IMR-90 (cell line): Measurements from ENCODE around the gene SETX. TPM values are rescaled to one million over a fixed set of nuclear protein-coding genes. Genes with fewer than 3 reads are reported as not detected.

Source experiments
- ATAC-seq: fragments of 200-7000 bp; cut with Tn5 transposase; 2 replicates; pipeline ENCODE4 v1.9.1; 2020; ENCODE audit warnings: low read depth, mild to moderate bottlenecking, moderate library complexity
- BruUV-seq: library from RNA; stranded (reverse); fragments of 400-500 nt; replicated peaks from 2 replicates; lab custom pipeline; 2021; lab: Mats Ljungman, UMichigan
- CTCF ChIA-PET: fragments of 300-600 bp; formaldehyde crosslinking; extraction: SDS; loops from one replicate; lab custom pipeline; 2021; ENCODE audit warnings: antibody characterized with exemption; lab: Yijun Ruan, JAX
- POLR2A ChIA-PET: fragments of 300-600 bp; sonication (Branson Sonifier 250); formaldehyde crosslinking; loops from one replicate; lab custom pipeline; 2022; ENCODE audit warnings: antibody characterized with exemption; ENCODE audit not compliant: unreplicated experiment; lab: Charles Lee
- DNase-seq: peaks from one replicate; pipeline ENCODE4 v3.0.0; 2013
- H2AFZ ChIP-seq: replicated peaks from 2 replicates; pipeline ENCODE3; 2013; ENCODE audit warnings: low read length, mild to moderate bottlenecking; ENCODE audit not compliant: poor library complexity
- H2AK5ac ChIP-seq: 2 replicates; pipeline ENCODE4 v1.6.1; 2013; ENCODE audit warnings: low read depth, low read length, inconsistent platforms
- H2AK9ac ChIP-seq: replicated peaks from 2 replicates; pipeline ENCODE3; 2013; ENCODE audit warnings: mild to moderate bottlenecking, low read depth, low read length, moderate library complexity; ENCODE audit not compliant: poor library complexity
- H2BK120ac ChIP-seq: 2 replicates; pipeline ENCODE4 v1.6.1; 2013; ENCODE audit warnings: low read depth, low read length, inconsistent platforms
- H2BK15ac ChIP-seq: 3 replicates; pipeline ENCODE4 v1.6.1; 2013; ENCODE audit warnings: low read depth, low read length, inconsistent platforms
- H2BK20ac ChIP-seq: 2 replicates; pipeline ENCODE4 v1.6.1; 2013; ENCODE audit warnings: low read depth, mild to moderate bottlenecking, inconsistent platforms, low read length, moderate library complexity
- H2BK5ac ChIP-seq: 2 replicates; pipeline ENCODE4 v1.6.1; 2013; ENCODE audit warnings: mild to moderate bottlenecking, low read depth, low read length, inconsistent platforms; ENCODE audit not compliant: poor library complexity, severe bottlenecking
- H3K14ac ChIP-seq: replicated peaks from 2 replicates; pipeline ENCODE4 v1.6.1; 2013; ENCODE audit warnings: low read depth, low read length, inconsistent platforms
- H3K18ac ChIP-seq: 2 replicates; pipeline ENCODE4 v1.6.1; 2013; ENCODE audit warnings: low read depth, low read length, control low read depth
- H3K23ac ChIP-seq: 2 replicates; pipeline ENCODE4 v1.6.1; 2013; ENCODE audit warnings: low read depth, low read length, inconsistent platforms
- H3K27ac ChIP-seq: 2 replicates; pipeline ENCODE4 v1.5.1; 2013; ENCODE audit warnings: mild to moderate bottlenecking, control low read depth, low read length; ENCODE audit not compliant: insufficient read depth
- H3K27me3 ChIP-seq: 2 replicates; pipeline ENCODE4 v1.6.1; 2013; ENCODE audit warnings: low read length; ENCODE audit not compliant: control insufficient read depth, insufficient read depth
- H3K36me3 ChIP-seq: 2 replicates; pipeline ENCODE4 v1.6.1; 2013; ENCODE audit warnings: low read length, mixed read lengths; ENCODE audit not compliant: control insufficient read depth, insufficient read depth
- H3K4ac ChIP-seq: 2 replicates; pipeline ENCODE4 v1.6.1; 2013; ENCODE audit warnings: low read depth, low read length, inconsistent platforms
- H3K4me1 ChIP-seq: 2 replicates; pipeline ENCODE4 v1.6.1; 2013; ENCODE audit warnings: low read length, mixed read lengths; ENCODE audit not compliant: control insufficient read depth, insufficient read depth
- H3K4me2 ChIP-seq: 2 replicates; pipeline ENCODE4 v1.6.1; 2013; ENCODE audit warnings: low read depth, mild to moderate bottlenecking, control low read depth, low read length, moderate library complexity
- H3K4me3 ChIP-seq: 2 replicates; pipeline ENCODE4 v1.5.1; 2013; ENCODE audit warnings: low read depth, mild to moderate bottlenecking, control low read depth, low read length, moderate library complexity; ENCODE audit not compliant: insufficient read depth
- H3K56ac ChIP-seq: 2 replicates; pipeline ENCODE4 v1.6.1; 2013; ENCODE audit warnings: low read length, inconsistent platforms; ENCODE audit not compliant: insufficient read depth; ENCODE audit errors: extremely low read depth
- H3K79me1 ChIP-seq, 2 experiments: 2 replicates each; pipeline ENCODE4 v1.6.1; 2013; ENCODE audit warnings: low read length in 2 of 2, inconsistent platforms in 1 of 2, low read depth in 1 of 2
- H3K9ac ChIP-seq: 2 replicates; pipeline ENCODE4 v1.6.1; 2013; ENCODE audit warnings: low read depth, low read length, control low read depth
- H3K9me1 ChIP-seq: 2 replicates; pipeline ENCODE4 v1.6.1; 2013; ENCODE audit warnings: low read length, inconsistent platforms; ENCODE audit not compliant: insufficient read depth
- H3K9me3 ChIP-seq: 2 replicates; pipeline ENCODE4 v1.6.1; 2013; ENCODE audit warnings: low read length; ENCODE audit not compliant: control insufficient read depth, insufficient read depth
- H4K20me1 ChIP-seq: 2 replicates; pipeline ENCODE4 v1.6.1; 2013; ENCODE audit warnings: low read length, inconsistent platforms; ENCODE audit not compliant: insufficient read depth
- H4K5ac ChIP-seq: 2 replicates; pipeline ENCODE4 v1.6.1; 2013; ENCODE audit warnings: mild to moderate bottlenecking, low read depth, low read length, control low read depth
- H4K8ac ChIP-seq, 2 experiments: 2 replicates each; pipeline ENCODE4 v1.6.1; 2013; ENCODE audit warnings: low read depth in 2 of 2, low read length in 2 of 2, control low read depth in 1 of 2, inconsistent platforms in 1 of 2
- H4K91ac ChIP-seq: 2 replicates; pipeline ENCODE4 v1.6.1; 2013; ENCODE audit warnings: low read depth, low read length, inconsistent platforms; ENCODE audit not compliant: insufficient read depth
- BHLHE40 ChIP-seq: fragments of 150-350 bp; IDR thresholded peaks from 2 replicates; pipeline ENCODE4 v1.6.1; 2016; ENCODE audit warnings: mild to moderate bottlenecking, low read depth, low read length
- CEBPB ChIP-seq: IDR thresholded peaks from 2 replicates; pipeline ENCODE4 v1.6.1; 2012; ENCODE audit warnings: low read depth, low read length, improper control_type of control experiment
- CHD1 ChIP-seq: IDR thresholded peaks from 2 replicates; pipeline ENCODE4 v1.6.1; 2012; ENCODE audit warnings: low read depth, low read length, improper control_type of control experiment
- MAFK ChIP-seq: IDR thresholded peaks from 2 replicates; pipeline ENCODE4 v1.6.1; 2012; ENCODE audit warnings: low read depth, low read length, improper control_type of control experiment
- NFE2L2 ChIP-seq: fragments of 150-350 bp; IDR thresholded peaks from 2 replicates; pipeline ENCODE4 v1.6.1; 2016; ENCODE audit warnings: low read depth, mild to moderate bottlenecking, low read length
- RAD21 ChIP-seq: IDR thresholded peaks from 2 replicates; pipeline ENCODE4 v1.6.1; 2012; ENCODE audit warnings: low read length, improper control_type of control experiment
- SMC3 ChIP-seq: fragments of 150-350 bp; IDR thresholded peaks from 2 replicates; pipeline ENCODE4 v1.6.1; 2016; ENCODE audit warnings: low read depth, mild to moderate bottlenecking, antibody characterized with exemption, low read length, moderate library complexity
- USF2 ChIP-seq: fragments of 150-350 bp; IDR thresholded peaks from 2 replicates; pipeline ENCODE4 v1.6.1; 2017; ENCODE audit warnings: mild to moderate bottlenecking, antibody characterized with exemption, low read length, low read depth
- WGBS, 2 experiments: methylation state at CpG; one replicate each; pipeline versions ENCODE4 v1.1.5 to v1.1.7; 2013; ENCODE audit warnings: missing lambda C conversion rate in 2 of 2; ENCODE audit not compliant: insufficient read length in 1 of 2; ENCODE audit errors: extremely low coverage in 2 of 2; 5-methylcytosine and 5-hydroxymethylcytosine counted together
- dilution Hi-C: fragments of 300-500 bp; cut with HindIII; formaldehyde crosslinking; loops from one replicate; pipeline ENCODE4 v1.14.3; 2018; ENCODE audit warnings: low sequenced_read_pairs; ENCODE audit not compliant: unreplicated experiment
- in situ Hi-C: fragments of 300-500 bp; cut with MboI; formaldehyde crosslinking; loops from 3 replicates; pipeline ENCODE4 v1.14.3; 2019; ENCODE audit warnings: low sequenced_read_pairs, inconsistent platforms, mixed read lengths
- intact Hi-C: fragments of 100-400 bp; cut with micrococcal nuclease; formaldehyde crosslinking; loops from 2 replicates; pipeline ENCODE4 v1.10.0; 2022
- polyA plus RNA-seq, 3 experiments: library from polyadenylated mRNA; depleted of rRNA; stranded (reverse); fragments of >200 nt; gene quantifications; 2 replicates each; pipeline ENCODE4 v1.2.3, GENCODE V29; 2012; ENCODE audit warnings: low replicate concordance in 1 of 3
- total RNA-seq: library from RNA; depleted of rRNA; stranded (reverse); fragments of >200 nt; gene quantifications from 2 replicates; pipeline ENCODE4 v1.2.3, GENCODE V29; 2012

SETX gene
- total and polyA plus RNA-seq, 2 of the 4 experiments (the other 2 are of a cell fraction): 13.1 to 55.0 TPM

- no peak overlapping the region for H3K23ac ChIP-seq
- H3K27me3 ChIP-seq: 0 out of 2 replicates have a peak, but pooled peaks cover 3% of the 10 kb centered on the region
- H3K14ac ChIP-seq: no peak overlapping the region
- no peak overlapping the region for H3K4me2 ChIP-seq
- no peak overlapping the region for H3K27ac ChIP-seq
- in situ Hi-C loops (no loop called here), intact Hi-C loops (no loop called here), dilution Hi-C loops (no loop called here)
- no peak overlapping the region for H4K5ac ChIP-seq
- H3K4me1 ChIP-seq: peaks cover 3% of the 10 kb centered on the region
- H2AFZ ChIP-seq: no peak overlapping the region
- peaks cover 3% of the 10 kb centered on the region; the same call in 1 of the 2 replicates for H3K9me1 ChIP-seq
- H4K91ac ChIP-seq: no peak overlapping the region
- ATAC-seq (no peak), DNase-seq (no peak)
- TF ChIP-seq USF2 (no peak), MAFK (no peak), RAD21 (no peak), NFE2L2 (no peak), CHD1 (no peak), CEBPB (no peak), SMC3 (no peak), BHLHE40 (no peak)
- no peaks in the 10 kb centered on the region for H3K79me1 ChIP-seq
- ChIA-PET CTCF (no interaction called here), POLR2A (no interaction called here)
- no TSS peak for BruUV-seq
- no peak overlapping the region for H2BK20ac ChIP-seq
- H4K20me1 ChIP-seq: no peaks in the 10 kb centered on the region
- no peaks in the 10 kb centered on the region for H3K9me3 ChIP-seq
- no peak overlapping the region for H3K56ac ChIP-seq
- no CpG with 5 or more reads among the region's 4 CpGs for WGBS, 2 experiments
- no peak overlapping the region for H3K4me3 ChIP-seq
- no peak overlapping the region for H3K4ac ChIP-seq
- H2BK15ac ChIP-seq: no peak overlapping the region
- H4K8ac ChIP-seq: no peak overlapping the region
- H3K36me3 ChIP-seq: no peaks in the 10 kb centered on the region
- no peak overlapping the region for H2BK5ac ChIP-seq
- no peak overlapping the region for H2AK9ac ChIP-seq
- no peak overlapping the region for H2AK5ac ChIP-seq
- H3K18ac ChIP-seq: no peak overlapping the region
- no peak overlapping the region for H2BK120ac ChIP-seq
- no peak overlapping the region for H3K9ac ChIP-seq
These were observed 15.8 kb upstream of the SETX start for GRCh38 chr9:132370592-132370991.
